PC-9 (cell line): ENCODE measurements around the gene UNC5CL. TPM values are rescaled to one million over a fixed set of nuclear protein-coding genes. Genes with fewer than 3 reads are reported as not detected.

Source experiments
- Bru-seq: library from RNA; stranded (reverse); fragments of 400-500 nt; gene quantifications from one replicate; lab custom pipeline; 2021; lab: Mats Ljungman, UMichigan
- BruChase-seq, 2 experiments: library from RNA; stranded (reverse); fragments of 400-500 nt; gene quantifications; one replicate each; lab custom pipeline; 2021; lab: Mats Ljungman, UMichigan
- BruUV-seq: library from RNA; stranded (reverse); fragments of 400-500 nt; replicated peaks from 2 replicates; lab custom pipeline; 2021; lab: Mats Ljungman, UMichigan
- CTCF ChIA-PET: fragments of 300-600 bp; sonication (Branson Sonifier 250); formaldehyde crosslinking; loops from one replicate; lab custom pipeline; 2022; ENCODE audit warnings: antibody characterized with exemption; lab: Charles Lee
- POLR2A ChIA-PET: fragments of 300-600 bp; sonication (Branson Sonifier 250); formaldehyde crosslinking; loops from one replicate; lab custom pipeline; 2022; ENCODE audit warnings: antibody characterized with exemption; ENCODE audit not compliant: unreplicated experiment; lab: Charles Lee
- DNase-seq, 2 experiments: peaks; one replicate each; pipeline versions ENCODE4 v3.0.0 to v3.0.0-alpha.2; 2015 to 2022; ENCODE audit warnings: mixed read lengths in 1 of 2
- H2AFZ ChIP-seq: fragments of 200-600 bp; sonication (generic); 2 replicates; pipeline ENCODE4 v1.8.1; 2017; ENCODE audit warnings: antibody characterized with exemption
- H3F3A ChIP-seq: fragments of 200-600 bp; sonication (generic); 2 replicates; pipeline ENCODE4 v1.8.1; 2017; ENCODE audit warnings: antibody characterized with exemption, mild to moderate bottlenecking, low read depth; ENCODE audit not compliant: insufficient read depth
- H3K27ac ChIP-seq: fragments of 200-600 bp; sonication (generic); 2 replicates; pipeline ENCODE4 v1.6.1; 2016; ENCODE audit warnings: mixed run types
- H3K27me3 ChIP-seq: fragments of 200-600 bp; sonication (generic); 2 replicates; pipeline ENCODE4 v1.6.1; 2016; ENCODE audit warnings: low read depth, mixed run types; ENCODE audit not compliant: insufficient read depth
- H3K36me3 ChIP-seq: fragments of 200-600 bp; sonication (generic); 2 replicates; pipeline ENCODE4 v1.6.1; 2016; ENCODE audit warnings: low read depth, mixed run types
- H3K4me1 ChIP-seq: fragments of 200-600 bp; sonication (generic); replicated peaks from 2 replicates; pipeline ENCODE4 v1.6.1; 2016; ENCODE audit warnings: mixed run types; ENCODE audit not compliant: insufficient read depth
- H3K4me2 ChIP-seq: fragments of 200-600 bp; sonication (generic); 2 replicates; pipeline ENCODE4 v1.6.1; 2017; ENCODE audit warnings: mixed run types
- H3K4me3 ChIP-seq: fragments of 200-600 bp; sonication (generic); 2 replicates; pipeline ENCODE4 v1.6.1; 2016; ENCODE audit warnings: mixed run types
- H3K79me2 ChIP-seq: fragments of 200-600 bp; sonication (generic); 2 replicates; pipeline ENCODE4 v1.6.1; 2017; ENCODE audit warnings: low read depth, mixed run types
- H3K9me2 ChIP-seq: fragments of 200-600 bp; sonication (generic); 2 replicates; pipeline ENCODE4 v1.8.1; 2017; ENCODE audit warnings: mild to moderate bottlenecking; ENCODE audit not compliant: insufficient read depth
- H3K9me3 ChIP-seq: fragments of 200-600 bp; sonication (generic); 2 replicates; pipeline ENCODE4 v1.8.1; 2016; ENCODE audit warnings: low read depth; ENCODE audit not compliant: insufficient read depth
- H4K20me1 ChIP-seq: fragments of 200-600 bp; sonication (generic); 2 replicates; pipeline ENCODE4 v1.8.1; 2017; ENCODE audit not compliant: insufficient read depth
- CTCF ChIP-seq: fragments of 200-600 bp; sonication (generic); conservative IDR thresholded peaks from 2 replicates; pipeline ENCODE4 v1.6.1; 2017; ENCODE audit warnings: mixed run types, antibody characterized with exemption, mild to moderate bottlenecking, moderate library complexity
- EZH2 ChIP-seq: fragments of 200-600 bp; sonication (generic); IDR thresholded peaks from 2 replicates; pipeline ENCODE4 v1.8.0; 2017; ENCODE audit warnings: antibody characterized with exemption, low read depth
- intact Hi-C: fragments of 100-400 bp; cut with micrococcal nuclease; formaldehyde crosslinking; loops from one replicate; pipeline ENCODE4 v1.10.0; 2022; ENCODE audit not compliant: unreplicated experiment
- long read RNA-seq: library from polyadenylated mRNA; stranded (forward); transcript quantifications from one replicate; pipeline ENCODE4 v2.0.0, GENCODE V29; 2022
- total RNA-seq: library from RNA; stranded (reverse); gene quantifications from 2 replicates; pipeline ENCODE4 v1.2.3, GENCODE V29; 2021

UNC5CL gene, protein sequence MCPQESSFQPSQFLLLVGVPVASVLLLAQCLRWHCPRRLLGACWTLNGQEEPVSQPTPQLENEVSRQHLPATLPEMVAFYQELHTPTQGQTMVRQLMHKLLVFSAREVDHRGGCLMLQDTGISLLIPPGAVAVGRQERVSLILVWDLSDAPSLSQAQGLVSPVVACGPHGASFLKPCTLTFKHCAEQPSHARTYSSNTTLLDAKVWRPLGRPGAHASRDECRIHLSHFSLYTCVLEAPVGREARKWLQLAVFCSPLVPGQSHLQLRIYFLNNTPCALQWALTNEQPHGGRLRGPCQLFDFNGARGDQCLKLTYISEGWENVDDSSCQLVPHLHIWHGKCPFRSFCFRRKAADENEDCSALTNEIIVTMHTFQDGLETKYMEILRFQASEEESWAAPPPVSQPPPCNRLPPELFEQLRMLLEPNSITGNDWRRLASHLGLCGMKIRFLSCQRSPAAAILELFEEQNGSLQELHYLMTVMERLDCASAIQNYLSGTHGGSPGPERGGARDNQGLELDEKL
- 1.7 and 2.1 TPM in 2 replicates for total RNA-seq
- Bru-seq, nascent RNA = percentile 39 among the genes with signal in this experiment
- percentile 64 among the genes with signal in this experiment for BruChase-seq, experiment 1, labeled RNA remaining after a 2-hour chase
- percentile 51 among the genes with signal in this experiment for BruChase-seq, experiment 2, labeled RNA remaining after a 6-hour chase
- long read RNA-seq = 0 reads

GRCh38 chr6:41039060-41039998, at the start of gene UNC5CL:
UNC5CL (minus strand) TSS chr6:41039221; CDS start chr6:41035074, 4,147 bp downstream.
- peaks cover 20% of the 10 kb centered on the region for H3K4me1 ChIP-seq
- no peak within 1 kb of the TSS for H3K4me2 ChIP-seq

GRCh38 chr6:41088451-41088850, 49.4 kb upstream of the UNC5CL start:
- CTCF ChIA-PET = interaction anchor here (0.6 kb wide), 1 partner anchor 215 kb away, joined by 12 read pairs; no protein-coding TSS in a partner anchor
- no peak overlapping the region for H2AFZ ChIP-seq

More at GRCh38 chr6:41039060-41039998, at the start of gene UNC5CL:
- Histone ChIP-seq H4K20me1 (no peaks in the 10 kb centered on the region), H2AFZ (no peak within 1 kb of the TSS), H3K79me2 (no peaks in the 10 kb centered on the region), H3K36me3 (no peaks in the 10 kb centered on the region), H3K9me2 (no peaks in the 10 kb centered on the region), H3K27me3 (no peaks in the 10 kb centered on the region), H3K4me3 (no peak within 1 kb of the TSS), H3K27ac (no peak within 1 kb of the TSS), H3K9me3 (no peaks in the 10 kb centered on the region), H3F3A (no peaks in the 10 kb centered on the region; the same call in 1 of the 2 replicates)
- ChIA-PET POLR2A (no interaction called here), CTCF (interaction anchor here (0.6 to 2.1 kb wide), 4 partner anchors 10 to 266 kb away, joined by 3 to 9 read pairs (median 6); no protein-coding TSS in a partner anchor)
- peak; percentile 43 to 67 for DNase-seq
- TF ChIP-seq CTCF (peak; percentile 80), EZH2 (no peak)
- no TSS peak for BruUV-seq
- intact Hi-C loops = loop anchor here (2.0 kb wide), 1 partner anchor 27 kb away; no protein-coding TSS in a partner anchor

More at GRCh38 chr6:41088451-41088850, 49.4 kb upstream of the UNC5CL start:
- H3K36me3 ChIP-seq = peaks cover 55% of the 10 kb centered on the region
- peaks cover 26% of the 10 kb centered on the region for H4K20me1 ChIP-seq
- H3F3A ChIP-seq = peaks cover 27% of the 10 kb centered on the region
- no peak overlapping the region for H3K4me2 ChIP-seq
- no peaks in the 10 kb centered on the region for H3K4me1 ChIP-seq
- H3K27me3 ChIP-seq = no peaks in the 10 kb centered on the region
- no peaks in the 10 kb centered on the region for H3K9me3 ChIP-seq
- no peaks in the 10 kb centered on the region for H3K79me2 ChIP-seq
- DNase-seq = no peak
- intact Hi-C loops = no loop called here
- BruUV-seq = no TSS peak
- TF ChIP-seq CTCF = no peak
- TF ChIP-seq EZH2 = no peak
- H3K27ac ChIP-seq = no peak overlapping the region
- no peaks in the 10 kb centered on the region for H3K9me2 ChIP-seq
- POLR2A ChIA-PET = no interaction called here
- H3K4me3 ChIP-seq = no peak overlapping the region
